ENCODE results near the gene UBE2F. TPM values are rescaled to one million over a fixed set of nuclear protein-coding genes. Genes with fewer than 3 reads are reported as not detected.

Gene UBE2F
- total RNA-seq, 2 donors from 2014 or later = 67.7 to 69.9 TPM

DNA sequence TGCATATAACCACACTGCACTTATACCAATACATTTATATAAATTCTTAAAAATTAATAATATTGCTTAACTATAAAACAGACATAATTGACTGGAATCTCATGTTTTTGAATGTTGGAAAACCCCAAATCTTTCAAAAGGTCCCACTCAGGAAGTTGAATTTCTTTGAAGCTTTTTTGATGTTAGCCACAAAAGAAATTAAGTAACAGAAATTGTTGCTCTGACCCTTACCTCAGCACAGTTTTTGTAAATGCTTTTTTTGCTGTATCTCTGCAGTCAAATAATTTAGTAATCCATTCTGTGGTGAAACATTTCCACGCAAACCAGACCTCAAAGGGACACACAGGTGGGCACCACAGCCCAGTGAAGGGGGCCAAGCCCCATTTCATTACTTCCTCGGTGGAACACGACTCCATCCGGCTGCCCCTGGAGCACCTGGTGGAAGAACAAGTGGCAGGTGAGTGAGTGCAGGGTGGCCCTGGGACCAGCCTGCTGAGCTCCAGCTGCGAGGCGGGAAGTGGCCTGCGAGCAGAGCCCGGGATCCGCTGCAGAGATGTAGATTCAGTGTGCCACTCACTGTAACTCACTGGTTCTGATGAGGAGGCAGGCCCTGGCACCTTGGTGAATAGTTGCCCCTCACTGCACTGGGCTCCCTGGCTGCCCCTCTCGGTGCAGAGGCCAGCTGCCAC is 102.4 kb downstream of the UBE2F start:
- DNase-seq = peak in 3 of 4 donors; percentile 30 to 53 (median 37)
- Histone ChIP-seq H3K27me3 (no peaks in the 10 kb centered on the region), H3K27ac (peak overlapping the region; percentile 72 to 85 (median 82)), H3K4me1 (peaks cover 40% of the 10 kb centered on the region), H3K36me3 (replicated peaks in 1 of 2; ENCODE audit: insufficient read depth in 1 of 2, low read depth in 2 of 2) (peaks cover 0 to 5% of the 10 kb centered on the region in 2 donors), H3K9me3 (no peaks in the 10 kb centered on the region), H3K4me3 (no peak overlapping the region)
- ATAC-seq = no peak
- intact Hi-C loops (cut with DNase I) = no loop called here
- WGBS, 2 donors = 37 to 63% methylated on average over 7 to 10 of the region's 10 CpGs
- TF ChIP-seq POLR2A (IDR thresholded peaks at IDR 0.05) = no peak
- TF ChIP-seq, protein P1, sequence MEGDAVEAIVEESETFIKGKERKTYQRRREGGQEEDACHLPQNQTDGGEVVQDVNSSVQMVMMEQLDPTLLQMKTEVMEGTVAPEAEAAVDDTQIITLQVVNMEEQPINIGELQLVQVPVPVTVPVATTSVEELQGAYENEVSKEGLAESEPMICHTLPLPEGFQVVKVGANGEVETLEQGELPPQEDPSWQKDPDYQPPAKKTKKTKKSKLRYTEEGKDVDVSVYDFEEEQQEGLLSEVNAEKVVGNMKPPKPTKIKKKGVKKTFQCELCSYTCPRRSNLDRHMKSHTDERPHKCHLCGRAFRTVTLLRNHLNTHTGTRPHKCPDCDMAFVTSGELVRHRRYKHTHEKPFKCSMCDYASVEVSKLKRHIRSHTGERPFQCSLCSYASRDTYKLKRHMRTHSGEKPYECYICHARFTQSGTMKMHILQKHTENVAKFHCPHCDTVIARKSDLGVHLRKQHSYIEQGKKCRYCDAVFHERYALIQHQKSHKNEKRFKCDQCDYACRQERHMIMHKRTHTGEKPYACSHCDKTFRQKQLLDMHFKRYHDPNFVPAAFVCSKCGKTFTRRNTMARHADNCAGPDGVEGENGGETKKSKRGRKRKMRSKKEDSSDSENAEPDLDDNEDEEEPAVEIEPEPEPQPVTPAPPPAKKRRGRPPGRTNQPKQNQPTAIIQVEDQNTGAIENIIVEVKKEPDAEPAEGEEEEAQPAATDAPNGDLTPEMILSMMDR (IDR thresholded peaks at IDR 0.05) = no peak

GRCh38 chr2:238069877-238070276 is 103.1 kb downstream of the UBE2F start:
- Histone ChIP-seq H3K4me1 (peaks cover 32% of the 10 kb centered on the region), H3K36me3 (replicated peaks in 1 of 2; ENCODE audit: insufficient read depth in 1 of 2, low read depth in 2 of 2) (peaks cover 0 to 5% of the 10 kb centered on the region in 2 donors), H3K27me3 (no peaks in the 10 kb centered on the region), H3K27ac (peak overlapping the region; percentile 72 to 85 (median 82)), H3K4me3 (no peak overlapping the region), H3K9me3 (no peaks in the 10 kb centered on the region)
- WGBS, 2 donors = 15 to 19% methylated on average over 9 of the region's 9 CpGs
- DNase-seq = peak; percentile 78 to 87 (median 84)
- intact Hi-C loops (cut with DNase I) = no loop called here
- TF ChIP-seq, protein P1 (IDR thresholded peaks at IDR 0.05) = peak in 3 of 7 experiments; percentile 14 to 21 (median 18)
- TF ChIP-seq POLR2A (IDR thresholded peaks at IDR 0.05) = peak in 2 of 3 donors; percentile 55 to 57
- ATAC-seq = peak; percentile 96

GRCh38 chr2:238075397-238075796 is 108.6 kb downstream of the UBE2F start:
- ATAC-seq = no peak
- H3K9me3 ChIP-seq = no peaks in the 10 kb centered on the region
- TF ChIP-seq POLR2A (IDR thresholded peaks at IDR 0.05) = no peak
- TF ChIP-seq, protein P1 (IDR thresholded peaks at IDR 0.05) = no peak
- H3K4me1 ChIP-seq = peaks cover 37% of the 10 kb centered on the region
- H3K4me3 ChIP-seq = no peak overlapping the region
- H3K36me3 ChIP-seq (replicated peaks in 1 of 2; ENCODE audit: insufficient read depth in 1 of 2, low read depth in 2 of 2) = no peaks in the 10 kb centered on the region
- intact Hi-C loops (cut with DNase I) = no loop called here
- DNase-seq = no peak
- H3K27ac ChIP-seq = no peak overlapping the region
- H3K27me3 ChIP-seq = no peaks in the 10 kb centered on the region

- no peak for TF ChIP-seq POLR2A (IDR thresholded peaks at IDR 0.05)
- TF ChIP-seq, protein P1 (IDR thresholded peaks at IDR 0.05) = no peak
Measured at GRCh38 chr2:238077292-238077691, 110.5 kb downstream of the UBE2F start.

GRCh38 chr2:238079874-238080327 is 113.1 kb downstream of the UBE2F start:
- 32 to 38% methylated on average over 2 of the region's 2 CpGs for WGBS, 2 donors
- no peaks in the 10 kb centered on the region for H3K27me3 ChIP-seq
- H3K36me3 ChIP-seq (replicated peaks in 1 of 2; ENCODE audit: insufficient read depth in 1 of 2, low read depth in 2 of 2) = peaks cover 0 to 22% of the 10 kb centered on the region in 2 donors
- H3K27ac ChIP-seq = no peak overlapping the region
- intact Hi-C loops (cut with DNase I) = no loop called here
- DNase-seq (no peak), ATAC-seq (peak; percentile 72)
- no peaks in the 10 kb centered on the region for H3K9me3 ChIP-seq
- H3K4me1 ChIP-seq = peaks cover 36% of the 10 kb centered on the region
- no peak overlapping the region for H3K4me3 ChIP-seq
- TF ChIP-seq POLR2A (IDR thresholded peaks at IDR 0.05) = no peak
- TF ChIP-seq, protein P1 (IDR thresholded peaks at IDR 0.05) = no peak

More at GRCh38 chr2:238077292-238077691, 110.5 kb downstream of the UBE2F start:
- Histone ChIP-seq H3K27ac (no peak overlapping the region), H3K9me3 (no peaks in the 10 kb centered on the region), H3K4me3 (no peak overlapping the region), H3K4me1 (peaks cover 36% of the 10 kb centered on the region), H3K27me3 (no peaks in the 10 kb centered on the region), H3K36me3 (replicated peaks in 1 of 2; ENCODE audit: insufficient read depth in 1 of 2, low read depth in 2 of 2) (peaks cover 0 to 9% of the 10 kb centered on the region in 2 donors)
- 77 to 96% methylated on average over 1 of the region's 1 CpG for WGBS, 2 donors
- DNase-seq (no peak), ATAC-seq (no peak)
- intact Hi-C loops (cut with DNase I) = no loop called here
